MM.1S (cell line): Measurements from ENCODE around the gene RARB.

Experiments used
- DNase-seq: peaks from one replicate; pipeline ENCODE4 v3.0.0-alpha.2; 2015
- H2AFZ ChIP-seq: fragments of 300-600 bp; sonication (generic); 2 replicates; pipeline ENCODE4 v1.6.0; 2016; ENCODE audit warnings: antibody characterized with exemption, low read length
- H3F3A ChIP-seq: fragments of 300-600 bp; sonication (generic); 2 replicates; pipeline ENCODE4 v1.6.1; 2016; ENCODE audit warnings: mild to moderate bottlenecking, antibody characterized with exemption, low read length, moderate library complexity, mixed read lengths; ENCODE audit not compliant: insufficient read depth
- H3K27ac ChIP-seq: fragments of 300-600 bp; sonication (generic); 2 replicates; pipeline ENCODE4 v1.5.1; 2016; ENCODE audit warnings: mild to moderate bottlenecking, low read length
- H3K27me3 ChIP-seq: fragments of 300-600 bp; sonication (generic); replicated peaks from 2 replicates; pipeline ENCODE4 v1.6.0; 2016; ENCODE audit warnings: low read length; ENCODE audit not compliant: insufficient read depth
- H3K36me3 ChIP-seq: fragments of 300-600 bp; sonication (generic); replicated peaks from 2 replicates; pipeline ENCODE4 v1.6.1; 2016; ENCODE audit warnings: mild to moderate bottlenecking, low read length, mixed read lengths; ENCODE audit not compliant: insufficient read depth
- H3K4me1 ChIP-seq: fragments of 300-600 bp; sonication (generic); 2 replicates; pipeline ENCODE4 v1.6.1; 2016; ENCODE audit warnings: low read length, mixed read lengths
- H3K4me2 ChIP-seq: fragments of 300-600 bp; sonication (generic); 2 replicates; pipeline ENCODE4 v1.6.0; 2016; ENCODE audit warnings: low read depth, low read length
- H3K4me3 ChIP-seq: fragments of 300-600 bp; sonication (generic); 2 replicates; pipeline ENCODE4 v1.5.1; 2016; ENCODE audit warnings: low read length, mixed read lengths
- H3K79me2 ChIP-seq: fragments of 300-600 bp; sonication (generic); 2 replicates; pipeline ENCODE4 v1.6.1; 2016; ENCODE audit warnings: mixed run types, low read length, mixed read lengths
- H3K9ac ChIP-seq: fragments of 300-600 bp; sonication (generic); 2 replicates; pipeline ENCODE4 v1.6.1; 2016; ENCODE audit warnings: low read length, mixed read lengths
- H3K9me2 ChIP-seq: fragments of 300-600 bp; sonication (generic); replicated peaks from 2 replicates; pipeline ENCODE4 v1.6.1; 2016; ENCODE audit warnings: mild to moderate bottlenecking, low read length, mixed read lengths; ENCODE audit not compliant: insufficient read depth
- H3K9me3 ChIP-seq: fragments of 300-600 bp; sonication (generic); replicated peaks from 2 replicates; pipeline ENCODE4 v1.6.1; 2016; ENCODE audit warnings: mild to moderate bottlenecking, low read length, mixed read lengths; ENCODE audit not compliant: insufficient read depth
- H4K20me1 ChIP-seq: fragments of 300-600 bp; sonication (generic); 2 replicates; pipeline ENCODE4 v1.6.1; 2016; ENCODE audit warnings: mild to moderate bottlenecking, low read length, moderate library complexity, mixed read lengths; ENCODE audit not compliant: insufficient read depth
- CTCF ChIP-seq: fragments of 300-600 bp; sonication (generic); IDR thresholded peaks from 2 replicates; pipeline ENCODE4 v1.5.1; 2016; ENCODE audit warnings: antibody characterized with exemption, low read length, mixed read lengths
- EZH2 ChIP-seq: fragments of 300-600 bp; sonication (generic); optimal IDR thresholded peaks from 2 replicates; pipeline ENCODE3; 2017; ENCODE audit warnings: low read depth, mild to moderate bottlenecking, antibody characterized with exemption, low read length, mixed read lengths
- EZH2phosphoT487 ChIP-seq: fragments of 300-600 bp; sonication (generic); IDR thresholded peaks from 2 replicates; pipeline ENCODE4 v1.6.1; 2018; ENCODE audit warnings: antibody characterized with exemption, low read length

The RARB gene

GRCh38 chr3:25621087-25621486 lies 193.0 kb downstream of the RARB start:
- Histone ChIP-seq H3K27me3 (no peaks in the 10 kb centered on the region), H3K4me1 (no peaks in the 10 kb centered on the region), H3F3A (no peaks in the 10 kb centered on the region), H3K79me2 (no peaks in the 10 kb centered on the region), H3K36me3 (peaks cover 14% of the 10 kb centered on the region; the same call in 1 of the 2 replicates), H4K20me1 (no peaks in the 10 kb centered on the region), H3K4me3 (no peak overlapping the region), H3K9ac (no peak overlapping the region), H3K9me2 (no peaks in the 10 kb centered on the region), H3K27ac (no peak overlapping the region), H2AFZ (no peak overlapping the region), H3K4me2 (no peak overlapping the region), H3K9me3 (no peaks in the 10 kb centered on the region)
- TF ChIP-seq EZH2 (no peak), CTCF (no peak), EZH2phosphoT487 (no peak)
- no peak for DNase-seq

- 0 out of 2 replicates have a peak, but pooled peaks cover 6% of the 10 kb centered on the region for H3K79me2 ChIP-seq
- H3K27ac ChIP-seq, result no peak overlapping the region
- H3K4me3 ChIP-seq, result no peak overlapping the region
- peaks cover 8% of the 10 kb centered on the region; the same call in 1 of the 2 replicates for H3K36me3 ChIP-seq
- no peak for DNase-seq
- H3K27me3 ChIP-seq, result no peaks in the 10 kb centered on the region
- no peaks in the 10 kb centered on the region for H3K9me3 ChIP-seq
- no peak overlapping the region for H2AFZ ChIP-seq
- H3K9ac ChIP-seq, result no peak overlapping the region
- peaks cover 9% of the 10 kb centered on the region for H3K4me1 ChIP-seq
- no peaks in the 10 kb centered on the region for H3F3A ChIP-seq
- TF ChIP-seq EZH2, result no peak
- no peak for TF ChIP-seq EZH2phosphoT487
- TF ChIP-seq CTCF, result no peak
- no peaks in the 10 kb centered on the region for H3K9me2 ChIP-seq
- H4K20me1 ChIP-seq, result no peaks in the 10 kb centered on the region
- H3K4me2 ChIP-seq, result no peak overlapping the region
Observed at GRCh38 chr3:25631989-25632388, 203.9 kb downstream of the RARB start.

GRCh38 chr3:25633919-25634318 lies 205.9 kb downstream of the RARB start:
- H3K9me2 ChIP-seq, result no peaks in the 10 kb centered on the region
- no peaks in the 10 kb centered on the region for H3F3A ChIP-seq
- no peak overlapping the region for H2AFZ ChIP-seq
- no peaks in the 10 kb centered on the region for H3K9me3 ChIP-seq
- H3K27me3 ChIP-seq, result no peaks in the 10 kb centered on the region
- H4K20me1 ChIP-seq, result no peaks in the 10 kb centered on the region
- H3K27ac ChIP-seq, result no peak overlapping the region
- no peak overlapping the region for H3K4me2 ChIP-seq
- H3K4me1 ChIP-seq, result peaks cover 9% of the 10 kb centered on the region
- no peak for DNase-seq
- peaks cover 3% of the 10 kb centered on the region; the same call in 1 of the 2 replicates for H3K36me3 ChIP-seq
- TF ChIP-seq EZH2phosphoT487, result no peak
- TF ChIP-seq CTCF, result no peak
- TF ChIP-seq EZH2, result no peak
- 0 out of 2 replicates have a peak, but pooled peaks cover 6% of the 10 kb centered on the region for H3K79me2 ChIP-seq
- no peak overlapping the region for H3K9ac ChIP-seq
- no peak overlapping the region for H3K4me3 ChIP-seq
